K562 (cell line): ENCODE results near the gene LRP2BP. TPM values are rescaled to one million over a fixed set of nuclear protein-coding genes. Genes with fewer than 3 reads are reported as not detected.

ENCODE experiments used
- ATAC-seq: fragments of 200-7000 bp; cut with Tn5 transposase; 3 replicates; pipeline ENCODE4 v1.9.1; 2020; ENCODE audit warnings: moderate library complexity
- BruUV-seq: library from RNA; stranded (reverse); fragments of 400-500 nt; replicated peaks from 2 replicates; lab custom pipeline; 2021; lab: Mats Ljungman, UMichigan
- CTCF ChIA-PET: fragments of 300-600 bp; formaldehyde crosslinking; extraction: SDS; loops from one replicate; lab custom pipeline; 2021; ENCODE audit warnings: low intra/inter-chr PET ratio; lab: Yijun Ruan, JAX
- POLR2A ChIA-PET: fragments of 300-600, 350-650 bp; sonication (Branson Sonifier 250); formaldehyde crosslinking; extraction: SDS; loops from one replicate; lab custom pipeline; 2021; ENCODE audit warnings: antibody characterized with exemption, inconsistent platforms; lab: Yijun Ruan, JAX
- DNase-seq, 4 experiments: peaks; one replicate each; pipeline versions ENCODE4 v3.0.0 to v3.0.0-alpha.2; 2011 to 2018; ENCODE audit warnings: low spot score in 3 of 4, mixed read lengths in 3 of 4; ENCODE audit errors: extremely low read depth in 1 of 4
- FAIRE-seq: peaks from 2 replicates; lab custom pipeline; 2011; peaks lifted over from hg19 to GRCh38; lab: Jason Lieb, UNC
- H2AFZ ChIP-seq: 2 replicates; pipeline ENCODE4 v1.6.0; 2011; ENCODE audit warnings: low read depth, low read length, control low read depth, inconsistent platforms
- H3K27ac ChIP-seq: fragments of 200-600 bp; 3 replicates; pipeline ENCODE4 v1.8.0; 2011; ENCODE audit warnings: low read depth, mild to moderate bottlenecking, control low read depth, inconsistent platforms, low read length, moderate library complexity, mixed read lengths; ENCODE audit errors: extremely low read depth
- H3K27me3 ChIP-seq, 2 experiments: fragments of 300-600 bp in 1 of 2; 2 replicates in 1 of 2; 3 replicates in 1 of 2; pipeline versions ENCODE4 v1.6.0 to v1.8.0; 2011; ENCODE audit warnings: inconsistent platforms in 2 of 2, low read length in 2 of 2, mild to moderate bottlenecking in 1 of 2, mixed read lengths in 1 of 2, moderate library complexity in 1 of 2; ENCODE audit not compliant: control insufficient read depth in 2 of 2, insufficient read depth in 2 of 2
- H3K36me3 ChIP-seq: fragments of 300-600 bp; 3 replicates; pipeline ENCODE4 v1.8.0; 2011; ENCODE audit warnings: mild to moderate bottlenecking, low read length, inconsistent platforms; ENCODE audit not compliant: control insufficient read depth, insufficient read depth
- H3K4me1 ChIP-seq, 2 experiments: fragments of 200-600 bp in 1 of 2; replicated peaks in 1 of 2; 2 replicates in 1 of 2; 3 replicates in 1 of 2; pipeline versions ENCODE4 v1.5.1 to v1.8.0; 2011; ENCODE audit warnings: inconsistent platforms in 2 of 2, low read length in 2 of 2, mild to moderate bottlenecking in 1 of 2, mixed read lengths in 1 of 2, moderate library complexity in 1 of 2; ENCODE audit not compliant: control insufficient read depth in 2 of 2, insufficient read depth in 2 of 2
- H3K4me2 ChIP-seq: 2 replicates; pipeline ENCODE4 v1.6.1; 2011; ENCODE audit warnings: low read length, control low read depth, inconsistent platforms, mixed read lengths; ENCODE audit not compliant: insufficient read depth
- H3K4me3 ChIP-seq: fragments of 200-600 bp; sonication (generic), shearing (Covaris generic); 2 replicates; pipeline ENCODE4 v1.5.1; 2016; ENCODE audit warnings: control low read depth, inconsistent platforms
- H3K79me2 ChIP-seq: fragments of 200-600 bp; 3 replicates; pipeline ENCODE4 v1.8.0; 2011; ENCODE audit warnings: low read length, inconsistent platforms; ENCODE audit not compliant: control insufficient read depth, insufficient read depth
- H3K9ac ChIP-seq, 2 experiments: 2 replicates each; pipeline versions ENCODE4 v1.6.0 to v1.6.1; 2011; ENCODE audit warnings: low read depth in 2 of 2, low read length in 2 of 2, control low read depth in 1 of 2, inconsistent platforms in 1 of 2, mild to moderate bottlenecking in 1 of 2, mixed read lengths in 1 of 2; ENCODE audit not compliant: insufficient read depth in 1 of 2
- H3K9me1 ChIP-seq: one replicate; pipeline ENCODE4 v1.6.0; 2011; ENCODE audit warnings: inconsistent platforms, mild to moderate bottlenecking, low read length, moderate library complexity; ENCODE audit not compliant: control insufficient read depth, insufficient read depth
- H3K9me3 ChIP-seq: replicated peaks from 2 replicates; pipeline ENCODE4 v1.5.1; 2011; ENCODE audit warnings: low read depth, low read length, inconsistent platforms; ENCODE audit not compliant: control insufficient read depth, insufficient read depth
- H4K20me1 ChIP-seq: replicated peaks from 2 replicates; pipeline ENCODE4 v1.6.1; 2011; ENCODE audit warnings: low read length, inconsistent platforms, mixed read lengths; ENCODE audit not compliant: control insufficient read depth, insufficient read depth
- BCL6 ChIP-seq: fragments of 250-450 bp; sonication (Bioruptor Pico); IDR thresholded peaks from 2 replicates; pipeline ENCODE4 v1.4.0; 2020
- FOXK2 ChIP-seq, 2 experiments: fragments of 450-650 bp; IDR thresholded peaks in 1 of 2; conservative IDR thresholded peaks in 1 of 2; 2 replicates each; pipeline ENCODE4 v1.6.1; 2016; ENCODE audit warnings: low read depth in 2 of 2, mild to moderate bottlenecking in 1 of 2
- LARP7 ChIP-seq: fragments of 450-650 bp; IDR thresholded peaks from 2 replicates; pipeline ENCODE4 v1.6.1; 2016
- NONO ChIP-seq, 2 experiments: fragments of 200-400 bp in 1 of 2; fragments of 450-650 bp in 1 of 2; formaldehyde crosslinking in 1 of 2; IDR thresholded peaks; 2 replicates each; pipeline ENCODE4 v1.6.1; 2017; ENCODE audit warnings: low read depth in 2 of 2, mild to moderate bottlenecking in 2 of 2, moderate library complexity in 2 of 2, low read length in 1 of 2
- NR2C1 ChIP-seq, 2 experiments: fragments of 450-650 bp; IDR thresholded peaks; 2 replicates each; pipeline ENCODE4 v1.6.1; 2017; ENCODE audit warnings: mild to moderate bottlenecking in 2 of 2, antibody characterized with exemption in 1 of 2, inconsistent platforms in 1 of 2, missing compliant biosample characterization in 1 of 2, missing genetic modification characterization in 1 of 2
- NR4A1 ChIP-seq, 2 experiments: fragments of 250-450 bp in 1 of 2; fragments of 450-650 bp in 1 of 2; sonication (Bioruptor Pico) in 1 of 2; IDR thresholded peaks; 2 replicates each; pipeline versions ENCODE4 v1.4.0 to v1.6.1; 2016 to 2020; ENCODE audit warnings: mild to moderate bottlenecking in 2 of 2, missing compliant biosample characterization in 1 of 2, missing genetic modification characterization in 1 of 2, moderate library complexity in 1 of 2
- TARDBP ChIP-seq: fragments of 450-650 bp; IDR thresholded peaks from 2 replicates; pipeline ENCODE4 v1.6.1; 2016
- ZNF584 ChIP-seq: fragments of 200-800 bp; sonication (Bioruptor generic); IDR thresholded peaks from 2 replicates; pipeline ENCODE4 v1.6.1; 2016; ENCODE audit warnings: low read depth, mild to moderate bottlenecking, missing genetic modification characterization, missing compliant biosample characterization
- WGBS: fragments of 100-300 bp; shearing (Covaris generic); methylation state at CpG from one replicate; pipeline ENCODE4 v1.1.6; 2016; ENCODE audit warnings: low coverage, mixed read lengths; ENCODE audit not compliant: insufficient coverage; ENCODE audit errors: missing lambda C conversion rate; 5-methylcytosine and 5-hydroxymethylcytosine counted together
- in situ Hi-C: fragments of 300-500 bp; cut with MboI; formaldehyde crosslinking; loops from 4 replicates; pipeline ENCODE4 v1.15.0; 2018; ENCODE audit warnings: inconsistent platforms, mixed read lengths
- intact Hi-C: fragments of 100-400 bp; cut with micrococcal nuclease; formaldehyde crosslinking; loops from 2 replicates; pipeline ENCODE4 v1.14.2; 2022
- polyA plus RNA-seq, 8 experiments: library from polyadenylated mRNA; depleted of rRNA in 4 of 8; stranded (reverse) in 5 of 8; unstranded in 3 of 8; fragments of >200 nt; fragmentation: Nextera tagmentation in 2 of 8; fragmentation: Illumina TruSeq in 1 of 8; extraction: Ambion mirVana in 2 of 8; extraction: Trizol in 1 of 8; gene quantifications; 2 replicates each; pipeline versions ENCODE4 v1.2.1 to v1.2.3, GENCODE V29; 2011 to 2014; ENCODE audit warnings: inconsistent platforms in 1 of 8, missing spikeins in 1 of 8
- total RNA-seq, 7 experiments: library from RNA; depleted of rRNA in 6 of 7; stranded (reverse); fragments of >200 nt in 6 of 7; fragmentation: Illumina TruSeq in 2 of 7; extraction: Trizol in 2 of 7; gene quantifications; 2 replicates each; pipeline versions ENCODE4 v1.2.1 to v1.2.3, GENCODE V29; 2011 to 2021; ENCODE audit warnings: low replicate concordance in 1 of 7
- TF ChIP-seq, protein P1 (sequence below): fragments of 450-650 bp; IDR thresholded peaks from 2 replicates; pipeline ENCODE4 v1.6.1; 2016
- TF ChIP-seq, protein P2 (sequence below): fragments of 250-450 bp; sonication (Bioruptor Pico); IDR thresholded peaks from 2 replicates; pipeline ENCODE4 v1.5.0; 2021
- TF ChIP-seq, protein P3 (sequence below): fragments of 250-450 bp; sonication (Bioruptor Pico); IDR thresholded peaks from 2 replicates; pipeline ENCODE4 v1.8.0; 2022; ENCODE audit warnings: inconsistent platforms
- TF ChIP-seq, protein P4 (sequence below): sonication (generic); formaldehyde crosslinking; IDR thresholded peaks from 2 replicates; pipeline ENCODE4 v1.8.0; 2022; ENCODE audit warnings: mild to moderate bottlenecking, missing genetic modification reagents
- TF ChIP-seq, protein P5 (sequence below), 2 experiments: fragments of 450-650 bp; IDR thresholded peaks; 2 replicates each; pipeline ENCODE4 v1.6.1; 2016

The LRP2BP gene
- total and polyA plus RNA-seq, 9 of the 15 experiments (the other 6 are each of a cell fraction or from before 2014, with no cell fraction given): 0.42 to 2.1 (median 0.62) TPM

DNA sequence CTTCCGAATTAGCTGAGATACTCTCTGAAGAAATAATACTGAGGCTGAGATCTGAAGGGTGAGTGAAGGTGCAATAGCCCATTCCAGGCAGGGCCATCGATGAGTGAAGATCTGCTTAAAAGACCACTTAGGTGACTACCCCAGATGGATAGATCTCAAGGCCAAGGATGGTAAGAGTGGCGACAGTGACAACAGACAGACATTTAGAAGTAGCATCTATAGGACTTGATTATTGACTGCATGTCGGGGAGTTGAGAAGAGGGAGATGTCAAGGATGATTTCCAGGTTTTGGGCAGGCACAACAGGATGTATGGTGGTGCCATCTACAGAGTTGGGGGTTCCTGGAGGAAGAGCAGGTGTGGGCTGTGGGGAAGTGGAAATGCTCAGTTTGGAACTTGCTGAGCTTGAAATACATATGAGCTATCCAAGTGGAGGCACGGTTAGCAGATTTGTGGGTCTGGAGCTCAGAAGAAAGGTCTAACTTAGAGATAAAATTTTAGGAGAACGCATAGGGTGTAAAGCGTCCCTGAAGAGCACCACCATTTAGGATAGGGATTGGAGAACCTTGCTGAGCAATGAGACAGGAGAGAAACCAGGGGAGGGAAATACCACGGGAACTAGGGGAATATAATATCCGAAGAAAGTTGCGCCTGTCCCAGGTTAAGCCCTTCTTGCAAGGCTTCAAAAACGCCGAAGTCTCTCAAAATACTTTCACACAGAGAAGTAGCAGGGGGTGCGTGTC, 29.4 kb upstream of the LRP2BP start:
- DNase-seq (peak in 2 of 4 experiments; percentile 7 to 30), ATAC-seq (peak; percentile 55), FAIRE-seq (peak; percentile 29)
- Histone ChIP-seq H3K36me3 (peaks cover 18% of the 10 kb centered on the region; the same call in 2 of the 3 replicates), H3K27me3 (no peaks in the 10 kb centered on the region), H3K79me2 (peaks cover 24% of the 10 kb centered on the region), H3K9ac (peak overlapping the region; percentile 95 to 98), H3K9me3 (peaks cover 4% of the 10 kb centered on the region; the same call in 1 of the 2 replicates), H3K27ac (peak overlapping the region; percentile 98), H3K9me1 (no peaks in the 10 kb centered on the region), H3K4me2 (peak overlapping the region; percentile 95), H4K20me1 (no peaks in the 10 kb centered on the region), H3K4me1 (peaks cover 0 to 7% of the 10 kb centered on the region in 2 experiments; a peak in 2 of 5 replicates), H2AFZ (peak overlapping the region; percentile 100), H3K4me3 (peak overlapping the region; percentile 74)
- ChIA-PET CTCF (no interaction called here), POLR2A (interaction anchor here (0.6 to 2.0 kb wide), 3 partner anchors 13 to 257 kb away, joined by 3 to 5 read pairs (median 4); partner anchors contain the start of gene ANKRD37)
- 2% methylated on average over 13 of the region's 13 CpGs for WGBS
- BruUV-seq: TSS peak; percentile 64
- in situ Hi-C loops (no loop called here), intact Hi-C loops (no loop called here)
- TF ChIP-seq, protein P1, sequence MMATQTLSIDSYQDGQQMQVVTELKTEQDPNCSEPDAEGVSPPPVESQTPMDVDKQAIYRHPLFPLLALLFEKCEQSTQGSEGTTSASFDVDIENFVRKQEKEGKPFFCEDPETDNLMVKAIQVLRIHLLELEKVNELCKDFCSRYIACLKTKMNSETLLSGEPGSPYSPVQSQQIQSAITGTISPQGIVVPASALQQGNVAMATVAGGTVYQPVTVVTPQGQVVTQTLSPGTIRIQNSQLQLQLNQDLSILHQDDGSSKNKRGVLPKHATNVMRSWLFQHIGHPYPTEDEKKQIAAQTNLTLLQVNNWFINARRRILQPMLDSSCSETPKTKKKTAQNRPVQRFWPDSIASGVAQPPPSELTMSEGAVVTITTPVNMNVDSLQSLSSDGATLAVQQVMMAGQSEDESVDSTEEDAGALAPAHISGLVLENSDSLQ: peak; percentile 18; the same call in 1 of the 2 replicates
- TF ChIP-seq NONO (IDR thresholded peaks at IDR 0.05; ENCODE audit: low read depth in 2 of 2, low read length in 1 of 2) (peak in 1 of 2 experiments; percentile 89; a peak in 2 of 4 replicates), FOXK2 (conservative IDR thresholded peaks at IDR 0.05 in 1 of 2, IDR thresholded peaks at IDR 0.05 in 1 of 2; ENCODE audit: low read depth in 2 of 2) (no peak; a peak in 1 of 4 replicates), NR2C1 (IDR thresholded peaks at IDR 0.05) (no peak), NR2C1 (tag; IDR thresholded peaks at IDR 0.05) (no peak), BCL6 (CRISPR knock-in tag) (no peak), LARP7 (no peak), NR4A1 (CRISPR knock-in tag; IDR thresholded peaks at IDR 0.05) (no peak), NR4A1 (tag; IDR thresholded peaks at IDR 0.05) (0 out of 2 replicates have a peak, but pooled peaks have one; percentile 14), ZNF584 (CRISPR knock-in tag) (no peak), TARDBP (no peak)
- TF ChIP-seq, protein P2, sequence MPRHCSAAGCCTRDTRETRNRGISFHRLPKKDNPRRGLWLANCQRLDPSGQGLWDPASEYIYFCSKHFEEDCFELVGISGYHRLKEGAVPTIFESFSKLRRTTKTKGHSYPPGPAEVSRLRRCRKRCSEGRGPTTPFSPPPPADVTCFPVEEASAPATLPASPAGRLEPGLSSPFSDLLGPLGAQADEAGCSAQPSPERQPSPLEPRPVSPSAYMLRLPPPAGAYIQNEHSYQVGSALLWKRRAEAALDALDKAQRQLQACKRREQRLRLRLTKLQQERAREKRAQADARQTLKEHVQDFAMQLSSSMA (CRISPR knock-in tag): no peak
- TF ChIP-seq, protein P3, sequence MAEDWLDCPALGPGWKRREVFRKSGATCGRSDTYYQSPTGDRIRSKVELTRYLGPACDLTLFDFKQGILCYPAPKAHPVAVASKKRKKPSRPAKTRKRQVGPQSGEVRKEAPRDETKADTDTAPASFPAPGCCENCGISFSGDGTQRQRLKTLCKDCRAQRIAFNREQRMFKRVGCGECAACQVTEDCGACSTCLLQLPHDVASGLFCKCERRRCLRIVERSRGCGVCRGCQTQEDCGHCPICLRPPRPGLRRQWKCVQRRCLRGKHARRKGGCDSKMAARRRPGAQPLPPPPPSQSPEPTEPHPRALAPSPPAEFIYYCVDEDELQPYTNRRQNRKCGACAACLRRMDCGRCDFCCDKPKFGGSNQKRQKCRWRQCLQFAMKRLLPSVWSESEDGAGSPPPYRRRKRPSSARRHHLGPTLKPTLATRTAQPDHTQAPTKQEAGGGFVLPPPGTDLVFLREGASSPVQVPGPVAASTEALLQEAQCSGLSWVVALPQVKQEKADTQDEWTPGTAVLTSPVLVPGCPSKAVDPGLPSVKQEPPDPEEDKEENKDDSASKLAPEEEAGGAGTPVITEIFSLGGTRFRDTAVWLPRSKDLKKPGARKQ (CRISPR knock-in tag): no peak
- TF ChIP-seq, protein P4, sequence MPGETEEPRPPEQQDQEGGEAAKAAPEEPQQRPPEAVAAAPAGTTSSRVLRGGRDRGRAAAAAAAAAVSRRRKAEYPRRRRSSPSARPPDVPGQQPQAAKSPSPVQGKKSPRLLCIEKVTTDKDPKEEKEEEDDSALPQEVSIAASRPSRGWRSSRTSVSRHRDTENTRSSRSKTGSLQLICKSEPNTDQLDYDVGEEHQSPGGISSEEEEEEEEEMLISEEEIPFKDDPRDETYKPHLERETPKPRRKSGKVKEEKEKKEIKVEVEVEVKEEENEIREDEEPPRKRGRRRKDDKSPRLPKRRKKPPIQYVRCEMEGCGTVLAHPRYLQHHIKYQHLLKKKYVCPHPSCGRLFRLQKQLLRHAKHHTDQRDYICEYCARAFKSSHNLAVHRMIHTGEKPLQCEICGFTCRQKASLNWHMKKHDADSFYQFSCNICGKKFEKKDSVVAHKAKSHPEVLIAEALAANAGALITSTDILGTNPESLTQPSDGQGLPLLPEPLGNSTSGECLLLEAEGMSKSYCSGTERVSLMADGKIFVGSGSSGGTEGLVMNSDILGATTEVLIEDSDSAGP (CRISPR knock-in tag): no peak
- TF ChIP-seq, protein P5, sequence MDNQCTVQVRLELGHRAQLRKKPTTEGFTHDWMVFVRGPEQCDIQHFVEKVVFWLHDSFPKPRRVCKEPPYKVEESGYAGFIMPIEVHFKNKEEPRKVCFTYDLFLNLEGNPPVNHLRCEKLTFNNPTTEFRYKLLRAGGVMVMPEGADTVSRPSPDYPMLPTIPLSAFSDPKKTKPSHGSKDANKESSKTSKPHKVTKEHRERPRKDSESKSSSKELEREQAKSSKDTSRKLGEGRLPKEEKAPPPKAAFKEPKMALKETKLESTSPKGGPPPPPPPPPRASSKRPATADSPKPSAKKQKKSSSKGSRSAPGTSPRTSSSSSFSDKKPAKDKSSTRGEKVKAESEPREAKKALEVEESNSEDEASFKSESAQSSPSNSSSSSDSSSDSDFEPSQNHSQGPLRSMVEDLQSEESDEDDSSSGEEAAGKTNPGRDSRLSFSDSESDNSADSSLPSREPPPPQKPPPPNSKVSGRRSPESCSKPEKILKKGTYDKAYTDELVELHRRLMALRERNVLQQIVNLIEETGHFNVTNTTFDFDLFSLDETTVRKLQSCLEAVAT (IDR thresholded peaks at IDR 0.05): no peak
